Measurements from ENCODE around the gene KCNQ5. TPM values are rescaled to one million over a fixed set of nuclear protein-coding genes. Genes with fewer than 3 reads are reported as not detected.

KCNQ5 gene
- total RNA-seq, 2 experiments from 2014 or later: 2.1 to 2.5 TPM

DNA sequence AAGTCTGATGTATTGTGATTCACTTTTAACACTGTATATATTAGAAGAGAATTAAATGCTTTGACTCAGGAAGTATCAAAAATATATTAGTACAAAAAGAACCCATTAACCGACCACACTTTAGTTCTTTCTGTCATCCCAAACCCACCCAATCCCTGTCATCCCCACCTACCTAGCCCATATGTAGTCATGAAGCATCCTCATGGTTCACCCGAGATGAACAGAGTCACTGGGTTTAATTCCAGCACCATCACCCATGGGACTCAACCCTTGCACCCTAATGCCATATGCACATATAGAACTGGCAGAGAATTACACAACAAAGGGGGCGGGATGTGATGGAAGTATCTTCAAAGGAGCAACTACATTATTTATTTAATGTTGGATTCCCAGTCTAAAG, 462.0 kb downstream of the KCNQ5 start:
- POLR2A ChIA-PET: no interaction called here
- H3K36me3 Mint-ChIP-seq (ENCODE audit: low read depth): no peaks in the 10 kb centered on the region
- ATAC-seq (ENCODE audit: poor library complexity) (no peak), DNase-seq (no peak)
- Histone ChIP-seq H3K4me1 (ENCODE audit: insufficient read depth, low read length) (no peaks in the 10 kb centered on the region), H3K4me3 (ENCODE audit: low read length) (no peak overlapping the region), H3K36me3 (ENCODE audit: insufficient read depth, low read length) (no peaks in the 10 kb centered on the region), H3K27me3 (ENCODE audit: control insufficient read depth in 1 of 2, insufficient read depth in 2 of 2, low read length in 2 of 2) (no peaks in the 10 kb centered on the region), H3K9me3 (ENCODE audit: control insufficient read depth in 1 of 2, insufficient read depth in 1 of 2, low read length in 2 of 2) (no peaks in the 10 kb centered on the region), H3K27ac (ENCODE audit: low read depth in 1 of 2, low read length in 2 of 2) (no peak overlapping the region)
- CTCF ChIA-PET: no interaction called here
- H3K27ac Mint-ChIP-seq: no peak overlapping the region
- intact Hi-C loops (cut with DNase I, micrococcal nuclease): no loop called here
- TF ChIP-seq, protein P1, sequence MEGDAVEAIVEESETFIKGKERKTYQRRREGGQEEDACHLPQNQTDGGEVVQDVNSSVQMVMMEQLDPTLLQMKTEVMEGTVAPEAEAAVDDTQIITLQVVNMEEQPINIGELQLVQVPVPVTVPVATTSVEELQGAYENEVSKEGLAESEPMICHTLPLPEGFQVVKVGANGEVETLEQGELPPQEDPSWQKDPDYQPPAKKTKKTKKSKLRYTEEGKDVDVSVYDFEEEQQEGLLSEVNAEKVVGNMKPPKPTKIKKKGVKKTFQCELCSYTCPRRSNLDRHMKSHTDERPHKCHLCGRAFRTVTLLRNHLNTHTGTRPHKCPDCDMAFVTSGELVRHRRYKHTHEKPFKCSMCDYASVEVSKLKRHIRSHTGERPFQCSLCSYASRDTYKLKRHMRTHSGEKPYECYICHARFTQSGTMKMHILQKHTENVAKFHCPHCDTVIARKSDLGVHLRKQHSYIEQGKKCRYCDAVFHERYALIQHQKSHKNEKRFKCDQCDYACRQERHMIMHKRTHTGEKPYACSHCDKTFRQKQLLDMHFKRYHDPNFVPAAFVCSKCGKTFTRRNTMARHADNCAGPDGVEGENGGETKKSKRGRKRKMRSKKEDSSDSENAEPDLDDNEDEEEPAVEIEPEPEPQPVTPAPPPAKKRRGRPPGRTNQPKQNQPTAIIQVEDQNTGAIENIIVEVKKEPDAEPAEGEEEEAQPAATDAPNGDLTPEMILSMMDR (IDR thresholded peaks at IDR 0.05): no peak
- no peak overlapping the region for H3K4me3 Mint-ChIP-seq
- H3K27me3 Mint-ChIP-seq: no peaks in the 10 kb centered on the region
- H3K4me1 Mint-ChIP-seq (ENCODE audit: low read depth): no peaks in the 10 kb centered on the region
- peaks cover 2% of the 10 kb centered on the region for H3K9me3 Mint-ChIP-seq

DNA sequence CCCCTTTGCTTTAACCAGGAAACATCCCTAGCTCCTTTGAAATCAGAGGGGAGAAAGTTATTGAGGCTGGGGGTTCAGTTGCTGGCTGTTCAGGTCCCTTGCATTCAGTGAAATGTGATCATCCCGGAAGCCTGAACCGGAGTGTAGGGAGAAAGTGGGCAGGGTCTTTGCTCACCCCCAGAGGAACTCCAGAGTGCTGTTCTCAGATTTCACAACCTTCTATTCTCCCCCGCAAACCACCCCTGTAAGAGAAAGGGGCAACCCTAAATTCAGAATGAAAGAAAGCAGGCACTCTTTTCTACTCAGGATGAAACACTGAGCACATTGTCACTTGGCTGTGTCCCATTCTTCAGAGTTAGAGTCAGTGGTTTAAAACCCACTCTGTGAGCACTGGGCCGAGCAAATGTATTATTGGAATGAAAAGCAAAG, 463.6 kb downstream of the KCNQ5 start:
- Mint-ChIP-seq H3K27me3 (no peaks in the 10 kb centered on the region), H3K4me1 (ENCODE audit: low read depth) (no peaks in the 10 kb centered on the region), H3K27ac (no peak overlapping the region), H3K9me3 (peaks cover 7% of the 10 kb centered on the region), H3K4me3 (no peak overlapping the region), H3K36me3 (ENCODE audit: low read depth) (no peaks in the 10 kb centered on the region)
- Histone ChIP-seq H3K27me3 (ENCODE audit: control insufficient read depth in 1 of 2, insufficient read depth in 2 of 2, low read length in 2 of 2) (no peaks in the 10 kb centered on the region), H3K9me3 (ENCODE audit: control insufficient read depth in 1 of 2, insufficient read depth in 1 of 2, low read length in 2 of 2) (no peaks in the 10 kb centered on the region), H3K4me1 (ENCODE audit: insufficient read depth, low read length) (no peaks in the 10 kb centered on the region), H3K27ac (ENCODE audit: low read depth in 1 of 2, low read length in 2 of 2) (no peak overlapping the region), H3K4me3 (ENCODE audit: low read length) (no peak overlapping the region), H3K36me3 (ENCODE audit: insufficient read depth, low read length) (no peaks in the 10 kb centered on the region)
- TF ChIP-seq, protein P1 (IDR thresholded peaks at IDR 0.05): no peak
- ChIA-PET POLR2A (no interaction called here), CTCF (no interaction called here)
- DNase-seq (no peak), ATAC-seq (ENCODE audit: poor library complexity) (no peak)
- intact Hi-C loops (cut with DNase I, micrococcal nuclease): no loop called here

DNA sequence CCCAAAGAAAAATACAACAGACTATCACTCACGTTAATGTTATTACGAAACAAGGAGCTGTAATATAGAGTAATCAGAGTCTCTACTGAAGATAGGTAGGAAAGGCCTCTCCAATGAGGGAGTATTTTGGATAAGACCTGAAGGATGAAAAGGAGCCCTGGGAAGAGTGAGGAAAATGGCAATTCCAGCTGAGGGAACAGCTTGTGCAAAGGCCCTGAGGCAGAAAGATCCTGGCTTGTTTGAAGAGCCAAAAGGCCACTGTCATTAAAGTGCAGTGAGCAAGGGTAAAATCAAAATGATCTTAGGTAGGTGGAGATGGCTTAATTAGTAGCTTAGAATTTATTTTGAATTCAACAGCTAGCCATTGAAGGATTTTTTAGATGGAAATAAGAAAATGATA, 464.9 kb downstream of the KCNQ5 start:
- no peaks in the 10 kb centered on the region for H3K27me3 ChIP-seq (ENCODE audit: control insufficient read depth in 1 of 2, insufficient read depth in 2 of 2, low read length in 2 of 2)
- no peaks in the 10 kb centered on the region for H3K36me3 ChIP-seq (ENCODE audit: insufficient read depth, low read length)
- no peak for ATAC-seq (ENCODE audit: poor library complexity)
- H3K27me3 Mint-ChIP-seq: no peaks in the 10 kb centered on the region
- no peaks in the 10 kb centered on the region for H3K9me3 ChIP-seq (ENCODE audit: control insufficient read depth in 1 of 2, insufficient read depth in 1 of 2, low read length in 2 of 2)
- CTCF ChIA-PET: no interaction called here
- peaks cover 7% of the 10 kb centered on the region for H3K9me3 Mint-ChIP-seq
- TF ChIP-seq, protein P1 (IDR thresholded peaks at IDR 0.05): no peak
- no peak overlapping the region for H3K27ac ChIP-seq (ENCODE audit: low read depth in 1 of 2, low read length in 2 of 2)
- no peak overlapping the region for H3K27ac Mint-ChIP-seq
- no peak overlapping the region for H3K4me3 Mint-ChIP-seq
- no peak overlapping the region for H3K4me3 ChIP-seq (ENCODE audit: low read length)
- no peaks in the 10 kb centered on the region for H3K4me1 ChIP-seq (ENCODE audit: insufficient read depth, low read length)
- intact Hi-C loops (cut with DNase I, micrococcal nuclease): no loop called here
- DNase-seq: no peak
- no peaks in the 10 kb centered on the region for H3K4me1 Mint-ChIP-seq (ENCODE audit: low read depth)
- POLR2A ChIA-PET: no interaction called here
- no peaks in the 10 kb centered on the region for H3K36me3 Mint-ChIP-seq (ENCODE audit: low read depth)

All from CD4-positive, alpha-beta T cell (primary cell).